ENCODE results near the gene RGS6.

Gene RGS6

GRCh38 chr14:72538387-72538786 is 606.2 kb downstream of the RGS6 start:
- H3K4me3 ChIP-seq (ENCODE audit: low read depth, low read length), result no peak overlapping the region
- TF ChIP-seq CTCF (IDR thresholded peaks at IDR 0.05; ENCODE audit: low read depth, low read length, missing control alignments), result no peak
- no peak for DNase-seq (ENCODE audit: low read depth)

DNA sequence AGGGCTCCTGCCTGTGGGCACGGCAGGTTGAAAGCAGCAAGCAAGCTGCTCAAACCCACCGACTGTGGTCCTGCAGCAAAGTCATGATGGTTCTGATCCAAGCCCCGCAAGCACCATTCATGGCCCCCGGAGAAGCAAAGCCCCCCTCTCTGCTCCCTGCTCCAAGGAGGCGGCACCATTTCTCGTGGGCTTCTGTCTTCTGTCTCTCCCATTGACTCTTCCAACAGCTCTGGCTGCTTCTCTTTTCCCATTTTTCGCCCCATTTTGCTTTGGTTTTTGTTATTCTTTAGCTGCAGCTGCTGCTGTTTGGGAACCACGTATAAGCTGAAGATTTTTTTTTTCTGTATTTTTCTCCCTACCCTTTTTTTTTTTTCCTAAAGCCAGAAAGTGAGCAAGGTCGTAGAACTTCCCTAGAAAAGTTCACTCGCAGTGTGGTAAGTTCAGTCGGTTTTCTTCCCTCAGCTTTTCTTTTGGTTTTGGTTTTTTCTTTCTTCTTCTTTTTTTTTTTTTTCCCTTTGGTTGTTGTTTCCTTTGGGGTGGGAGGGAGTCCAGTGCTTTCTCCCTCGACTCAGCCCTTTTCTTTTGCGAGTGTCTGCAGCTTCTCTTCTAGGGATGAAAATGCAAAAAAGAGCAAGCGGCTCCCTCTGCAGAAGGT is 607.6 kb downstream of the RGS6 start:
- DNase-seq (ENCODE audit: low read depth), result no peak
- TF ChIP-seq CTCF (IDR thresholded peaks at IDR 0.05; ENCODE audit: low read depth, low read length, missing control alignments), result no peak
- no peak overlapping the region for H3K4me3 ChIP-seq (ENCODE audit: low read depth, low read length)

DNA sequence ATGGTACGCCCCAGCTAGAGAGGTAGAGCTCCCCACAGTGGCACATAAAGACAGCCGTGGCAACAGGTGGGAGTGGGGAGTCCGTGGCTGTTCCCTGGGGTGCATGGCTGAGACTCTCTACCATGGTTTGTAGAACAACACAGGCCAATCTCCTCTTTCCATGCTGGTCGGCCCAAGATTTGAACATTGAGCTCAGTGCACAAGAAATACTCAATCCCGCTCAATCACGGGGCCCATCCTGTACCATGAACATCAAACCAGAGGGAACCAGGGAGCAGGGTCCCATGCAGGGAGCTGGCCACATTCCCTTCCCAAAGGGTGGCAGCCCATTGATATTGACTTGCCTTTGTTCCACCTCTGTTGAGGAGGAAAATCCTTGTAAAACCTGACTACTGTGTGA is 608.6 kb downstream of the RGS6 start:
- no peak for TF ChIP-seq CTCF (IDR thresholded peaks at IDR 0.05; ENCODE audit: low read depth, low read length, missing control alignments)
- no peak overlapping the region for H3K4me3 ChIP-seq (ENCODE audit: low read depth, low read length)
- no peak for DNase-seq (ENCODE audit: low read depth)

DNA sequence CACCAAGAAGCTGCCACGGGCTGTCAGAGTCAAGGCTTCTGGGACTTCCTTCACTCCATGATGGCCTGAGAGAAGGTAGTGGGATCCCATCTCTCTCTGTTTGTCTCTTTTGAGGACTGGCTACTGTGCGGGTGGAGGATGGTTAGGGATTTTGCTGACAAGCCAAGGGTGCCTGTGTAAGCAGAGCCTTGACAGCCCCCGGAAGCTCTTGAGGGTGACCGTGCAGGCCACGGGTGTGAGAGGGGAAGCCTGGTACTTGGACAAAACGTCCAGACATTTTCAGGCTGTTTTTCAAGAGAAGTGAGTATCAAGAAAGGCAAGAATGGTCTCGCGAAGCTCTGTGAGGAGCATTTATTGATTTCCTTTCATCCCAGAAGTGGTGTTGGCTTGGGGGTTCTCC is 609.3 kb downstream of the RGS6 start:
- no peak overlapping the region for H3K4me3 ChIP-seq (ENCODE audit: low read depth, low read length)
- no peak for TF ChIP-seq CTCF (IDR thresholded peaks at IDR 0.05; ENCODE audit: low read depth, low read length, missing control alignments)
- DNase-seq (ENCODE audit: low read depth), result no peak

DNA sequence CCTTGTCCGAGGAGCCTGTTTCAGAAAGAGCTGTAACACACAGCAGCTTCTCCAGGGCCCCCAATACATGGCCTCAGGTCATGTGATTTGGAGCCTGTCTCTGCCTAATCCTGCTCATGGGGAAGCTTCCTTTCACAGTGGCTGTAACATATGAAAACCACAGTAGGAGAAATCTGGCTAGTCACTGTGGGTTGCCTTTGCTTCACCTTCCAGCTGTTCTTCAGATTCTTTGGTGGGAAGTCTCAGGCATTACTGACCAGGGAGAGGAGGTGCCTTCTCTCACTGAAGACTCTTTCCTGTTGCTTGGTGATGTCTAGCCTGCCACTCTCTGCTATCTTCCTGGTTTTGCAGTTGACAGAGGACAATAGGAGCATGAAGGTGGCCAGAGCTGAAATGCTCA is 611.1 kb downstream of the RGS6 start:
- H3K4me3 ChIP-seq (ENCODE audit: low read depth, low read length), result no peak overlapping the region
- DNase-seq (ENCODE audit: low read depth), result no peak
- TF ChIP-seq CTCF (IDR thresholded peaks at IDR 0.05; ENCODE audit: low read depth, low read length, missing control alignments), result no peak

DNA sequence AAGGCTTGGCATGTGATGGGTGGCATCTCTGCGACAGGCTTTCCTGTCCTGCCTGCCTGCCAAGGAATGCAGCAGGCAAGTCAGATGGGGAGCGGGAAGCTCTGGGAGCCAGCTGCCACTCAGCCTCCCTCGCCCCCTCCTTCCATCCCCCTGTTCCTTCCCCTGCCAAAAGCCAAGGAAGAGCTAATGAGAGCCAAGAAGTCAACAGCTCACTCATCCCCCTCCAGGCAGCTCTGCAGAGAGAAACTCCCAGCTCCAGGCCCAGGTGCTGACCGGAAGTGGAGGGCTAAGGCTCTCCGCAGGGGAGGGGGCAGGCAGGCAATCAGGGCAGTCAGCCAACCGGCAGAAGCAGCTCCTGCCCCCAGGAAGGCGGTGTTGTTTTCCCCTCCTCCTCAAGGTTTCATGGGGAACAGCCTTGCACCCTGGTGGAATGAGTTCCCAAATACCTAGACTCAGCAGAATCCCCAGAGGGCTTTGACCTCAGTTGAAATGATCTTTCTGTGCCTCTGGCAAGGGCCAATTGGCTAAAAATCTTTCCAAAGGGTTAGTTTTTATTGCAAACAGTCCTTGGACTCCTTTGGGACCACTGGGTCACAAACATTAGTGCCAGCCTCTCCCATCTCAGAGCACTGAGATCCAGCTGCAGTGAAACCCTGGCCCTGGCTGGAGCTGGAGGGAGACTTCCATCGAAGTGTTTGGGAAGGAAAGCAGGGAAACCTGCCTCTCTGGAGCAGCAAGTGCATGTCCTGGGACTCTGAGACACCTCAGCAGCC is 612.6 kb downstream of the RGS6 start:
- no peak overlapping the region for H3K4me3 ChIP-seq (ENCODE audit: low read depth, low read length)
- DNase-seq (ENCODE audit: low read depth), result no peak
- TF ChIP-seq CTCF (IDR thresholded peaks at IDR 0.05; ENCODE audit: low read depth, low read length, missing control alignments), result no peak

Measured in GM12864 (cell line).